Right lung (tissue), 5 donors: Measurements from ENCODE around the gene GLS. TPM values are rescaled to one million over a fixed set of nuclear protein-coding genes. Genes with fewer than 3 reads are reported as not detected.
"Not testable (repeated sequence)": the region's sequence is repeated elsewhere in the genome, so short reads cannot be mapped to it uniquely, and the experiment has no call there.

ENCODE experiments used
- DNase-seq, 2 donors: peaks; one replicate each; pipeline ENCODE4 v3.0.0-alpha.2; 2013
- polyA plus RNA-seq, 5 donors: library from polyadenylated mRNA; unstranded; fragments of 120-200 nt; gene quantifications; one replicate each; pipeline versions ENCODE4 v1.2.1 to v1.2.3, GENCODE V29; 2013; ENCODE audit warnings: inconsistent platforms in 1 of 5, low replicate concordance in 1 of 5; ENCODE audit not compliant: insufficient read length in 5 of 5, insufficient read depth in 1 of 5

GLS gene
- polyA plus RNA-seq, 5 donors: 77.3 to 139 (median 115) TPM

DNA sequence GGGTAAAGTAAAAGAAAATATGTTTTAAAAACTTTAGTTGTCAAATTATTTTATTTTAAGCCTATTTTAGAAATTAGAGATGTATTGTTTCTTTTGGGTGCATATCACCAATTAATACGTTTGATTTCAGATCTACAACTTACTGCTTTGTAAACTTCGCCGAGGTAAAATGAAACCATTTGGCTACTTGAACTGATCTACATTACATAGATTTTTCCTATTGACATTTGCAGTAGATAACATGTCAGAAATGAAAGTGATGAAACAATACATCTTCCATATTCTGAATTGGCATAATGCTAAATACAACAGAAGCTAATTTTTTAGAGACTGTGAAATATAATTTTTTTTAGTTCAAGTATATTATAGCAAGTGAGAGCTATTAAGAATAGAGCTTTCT lies 39.5 kb downstream of the GLS start:
- DNase-seq: no peak

DNA sequence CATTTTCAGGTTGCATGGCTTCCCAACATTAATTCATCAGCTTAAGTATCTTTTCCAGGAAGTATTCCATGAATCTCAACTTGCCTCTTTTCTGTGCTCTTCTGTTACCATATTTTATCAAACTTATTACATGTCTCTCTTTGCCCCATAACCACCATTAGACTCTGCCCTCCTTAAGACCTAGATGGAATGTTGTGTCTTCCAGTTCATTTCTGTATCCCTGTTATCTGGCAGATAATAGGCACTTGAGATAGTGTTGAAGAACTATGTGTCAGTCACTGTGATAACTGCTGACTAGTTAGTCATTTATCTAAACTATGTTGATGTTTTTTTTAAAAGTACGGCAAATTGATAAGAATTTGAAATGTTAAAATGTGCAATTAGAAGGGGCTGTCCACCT lies 41.8 kb downstream of the GLS start:
- DNase-seq: no peak

DNA sequence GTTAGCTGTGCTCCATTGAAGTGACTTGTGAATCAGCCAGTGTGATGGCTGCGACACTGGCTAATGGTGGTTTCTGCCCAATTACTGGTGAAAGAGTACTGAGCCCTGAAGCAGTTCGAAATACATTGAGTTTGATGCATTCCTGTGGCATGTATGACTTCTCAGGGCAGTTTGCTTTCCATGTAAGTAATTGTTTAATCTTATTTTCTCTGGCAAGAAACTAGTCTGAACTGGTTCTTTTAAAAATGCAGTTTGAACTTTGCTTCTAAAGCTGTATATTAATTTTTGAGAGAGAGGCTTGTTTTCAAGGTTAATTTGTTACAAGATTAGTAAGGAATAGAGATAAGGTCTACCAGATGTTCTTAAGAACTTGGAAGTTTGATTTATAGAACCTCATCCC lies 46.7 kb downstream of the GLS start:
- peak in 1 of 2 donors; percentile 7 for DNase-seq

DNA sequence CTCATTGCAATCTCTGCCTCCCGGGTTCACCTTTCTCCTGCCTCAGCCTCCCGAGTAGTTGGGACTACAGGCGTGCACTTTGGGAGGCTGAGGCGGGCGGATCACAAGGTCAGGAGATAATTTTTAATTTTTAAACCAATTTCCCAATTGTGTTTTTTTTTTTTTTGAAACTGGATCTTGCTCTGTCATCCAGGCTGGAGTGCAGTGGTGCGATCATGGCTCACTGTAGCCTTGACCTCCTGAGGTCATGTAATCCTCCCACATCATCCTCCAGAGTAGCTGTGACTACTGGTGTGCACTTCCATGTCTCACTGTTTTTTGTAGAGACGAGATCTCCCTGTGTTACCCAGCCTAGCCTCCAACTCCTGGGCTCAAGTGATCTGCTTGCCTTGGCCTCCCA lies 49.3 kb downstream of the GLS start:
- no peak for DNase-seq

DNA sequence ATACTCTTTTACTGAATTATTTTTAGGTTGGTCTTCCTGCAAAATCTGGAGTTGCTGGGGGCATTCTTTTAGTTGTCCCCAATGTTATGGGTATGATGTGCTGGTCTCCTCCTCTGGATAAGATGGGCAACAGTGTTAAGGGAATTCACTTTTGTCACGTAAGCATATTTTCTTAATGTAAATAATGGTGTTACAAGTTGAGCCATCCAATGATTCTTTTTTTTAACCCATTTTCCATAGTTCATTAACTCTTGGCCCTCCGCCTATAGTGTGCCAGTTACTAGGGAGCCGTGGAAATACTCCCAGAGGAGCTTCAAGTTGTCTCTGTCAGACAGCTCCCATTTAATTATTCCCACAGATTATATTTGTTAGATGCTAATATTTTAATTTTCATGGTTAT lies 49.8 kb downstream of the GLS start:
- DNase-seq: no peak

DNA sequence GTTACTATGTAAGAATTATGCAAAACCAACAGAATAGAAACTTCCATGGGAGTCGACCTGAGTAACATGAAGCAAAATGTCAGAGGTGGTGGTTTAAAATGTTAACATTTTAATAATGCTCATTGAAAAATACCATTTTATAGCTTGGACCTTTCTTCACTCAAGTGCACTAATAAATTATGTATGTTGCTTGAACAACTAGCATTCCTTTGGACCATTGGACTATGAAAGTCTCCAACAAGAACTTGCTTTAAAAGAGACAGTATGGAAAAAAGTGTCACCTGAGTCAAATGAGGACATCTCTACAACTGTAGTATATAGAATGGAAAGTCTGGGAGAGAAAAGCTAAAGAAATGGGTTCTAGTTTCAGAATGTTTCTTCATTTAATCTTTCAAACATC lies 51.9 kb downstream of the GLS start:
- no peak for DNase-seq

DNA sequence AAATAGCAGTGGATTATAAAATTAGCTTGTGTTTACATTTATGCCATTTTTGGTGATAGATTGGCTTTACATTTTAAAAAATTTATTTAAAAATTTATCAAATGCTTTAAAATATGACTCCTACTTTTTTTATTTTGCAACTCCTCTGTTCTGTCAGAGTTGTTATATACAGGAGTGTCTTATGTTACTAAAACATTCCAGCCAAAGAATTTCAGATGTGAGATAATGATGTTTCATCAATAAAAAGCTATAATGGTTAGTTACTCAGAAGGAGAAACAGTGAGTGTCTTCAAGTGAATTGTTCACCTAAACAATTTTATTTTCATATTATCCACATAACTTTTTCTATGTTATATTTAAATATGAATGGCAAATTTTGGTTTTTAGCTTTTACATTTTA lies 52.7 kb downstream of the GLS start:
- no peak for DNase-seq

DNA sequence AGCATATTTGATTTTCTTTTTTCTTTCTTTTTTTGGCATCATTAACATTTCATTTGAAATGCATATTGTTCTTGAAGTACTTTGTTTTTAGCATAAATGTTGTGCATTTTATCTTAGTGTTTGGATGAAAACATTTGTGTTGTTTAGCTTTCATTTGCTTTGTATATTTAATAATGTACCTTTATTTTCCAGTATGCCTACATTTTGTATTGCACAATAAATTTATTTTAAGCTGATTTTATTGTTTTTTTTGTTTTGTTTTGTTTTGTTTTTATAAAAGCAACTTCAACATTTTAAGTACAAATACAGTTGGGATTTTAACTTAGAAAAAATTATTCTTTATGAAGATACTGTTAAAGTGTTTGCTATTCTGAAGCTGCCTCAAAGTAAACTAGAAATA lies 54.4 kb downstream of the GLS start:
- no peak for DNase-seq

DNA sequence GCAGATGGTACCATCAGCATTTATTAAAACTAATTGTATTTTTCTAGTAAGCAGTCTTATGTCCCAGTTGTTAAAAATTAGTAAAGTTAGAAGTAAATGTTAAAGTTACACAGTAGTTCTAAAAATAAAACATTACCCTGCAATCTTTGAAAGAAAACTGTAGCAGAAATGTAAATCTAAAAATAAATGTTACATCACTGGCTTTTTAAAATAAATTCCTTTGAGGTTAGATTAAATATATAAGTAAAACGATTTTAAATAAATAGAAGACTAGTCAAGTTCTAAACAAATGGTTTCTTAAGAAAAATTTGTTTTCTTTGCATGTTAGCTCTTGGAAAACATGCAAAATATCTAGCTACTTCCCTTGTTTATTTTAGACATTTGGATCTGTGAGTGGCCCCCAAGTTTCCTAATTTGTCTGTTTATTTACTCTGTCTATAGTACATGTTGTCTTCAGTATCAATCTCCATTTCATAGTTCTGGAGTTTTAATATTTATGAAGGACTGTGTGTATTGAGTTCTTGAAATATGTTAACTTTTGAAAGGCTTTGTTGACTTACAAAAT lies 58.2 kb downstream of the GLS start:
- peak in 1 of 2 donors; percentile 11 for DNase-seq

DNA sequence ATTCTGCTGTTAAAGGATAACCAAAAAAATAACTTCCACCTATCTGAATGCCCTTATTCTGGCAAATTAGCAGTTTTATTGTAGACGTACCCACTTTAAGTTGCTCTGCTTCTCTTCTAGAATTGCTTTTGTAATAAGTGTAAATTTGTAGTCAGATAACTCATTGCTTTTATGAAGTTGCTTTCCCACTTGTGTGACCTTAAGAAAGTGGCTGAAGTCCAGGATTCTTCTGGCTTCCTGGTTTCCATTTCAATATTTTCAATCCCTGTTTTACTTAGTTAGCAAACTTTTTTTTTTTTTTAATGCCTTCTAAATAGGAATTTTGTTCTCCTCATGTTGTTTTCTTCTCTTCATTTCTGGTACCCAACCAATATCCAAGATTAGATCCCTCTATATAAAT lies 59.8 kb downstream of the GLS start:
- peak in 1 of 2 donors; percentile 40 for DNase-seq

DNA sequence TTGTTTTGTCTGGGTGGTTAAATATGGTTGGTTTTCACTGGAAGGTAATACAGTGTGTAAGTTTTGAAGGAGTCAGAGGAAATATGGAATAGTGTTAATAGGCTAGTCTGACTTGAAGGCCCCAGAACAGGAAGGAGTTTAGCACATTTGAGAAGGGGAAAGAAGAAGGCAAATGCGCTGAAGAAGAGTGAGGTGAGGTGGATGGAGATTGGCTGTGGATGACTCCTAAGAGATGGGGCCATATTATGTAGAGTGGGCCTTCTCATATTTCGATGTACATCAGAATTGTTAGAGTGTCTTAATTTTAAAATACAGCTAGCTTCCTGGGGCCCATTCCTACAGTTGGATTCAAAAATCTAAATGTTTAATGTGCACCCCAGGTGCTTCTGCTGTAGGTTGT lies 61.0 kb downstream of the GLS start:
- DNase-seq: no peak

DNA sequence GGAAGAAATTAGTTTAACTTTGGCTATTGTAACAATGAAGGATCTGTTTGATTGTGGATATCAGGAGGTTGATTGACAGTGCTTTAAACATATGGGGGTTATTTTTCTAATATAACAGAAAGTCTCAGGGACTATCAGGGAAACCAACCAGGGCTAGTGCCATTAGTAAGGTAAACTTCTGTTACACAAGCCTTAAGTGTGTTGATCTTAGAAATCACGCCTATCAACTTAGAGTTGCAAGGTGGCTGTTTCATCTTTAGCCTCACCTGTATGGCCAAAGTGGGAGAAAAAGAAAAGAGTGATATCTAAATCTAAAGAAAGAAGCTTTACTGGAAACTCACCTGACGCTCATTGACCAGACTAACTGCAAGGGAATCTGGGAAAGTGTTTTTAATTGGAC lies 62.1 kb downstream of the GLS start:
- DNase-seq: no peak

DNA sequence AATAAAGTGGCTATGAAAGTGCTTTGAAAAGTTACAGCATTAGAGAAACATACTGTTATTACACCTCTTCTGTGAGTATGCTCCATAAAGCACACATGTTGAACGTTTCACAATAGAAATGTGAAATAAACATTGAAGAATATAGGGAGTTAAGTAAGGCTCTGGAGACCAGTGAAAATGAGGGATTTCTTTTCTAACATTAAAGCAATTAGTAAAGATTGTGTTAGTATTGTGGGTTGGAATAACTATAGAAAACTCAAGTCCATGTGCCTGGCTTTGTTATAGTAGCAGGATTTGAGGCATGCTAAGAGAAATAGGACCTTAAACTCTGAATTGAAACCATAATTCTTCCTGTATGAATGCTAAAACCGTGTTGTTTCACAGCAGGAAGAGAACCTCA lies 63.1 kb downstream of the GLS start:
- DNase-seq: no peak

DNA sequence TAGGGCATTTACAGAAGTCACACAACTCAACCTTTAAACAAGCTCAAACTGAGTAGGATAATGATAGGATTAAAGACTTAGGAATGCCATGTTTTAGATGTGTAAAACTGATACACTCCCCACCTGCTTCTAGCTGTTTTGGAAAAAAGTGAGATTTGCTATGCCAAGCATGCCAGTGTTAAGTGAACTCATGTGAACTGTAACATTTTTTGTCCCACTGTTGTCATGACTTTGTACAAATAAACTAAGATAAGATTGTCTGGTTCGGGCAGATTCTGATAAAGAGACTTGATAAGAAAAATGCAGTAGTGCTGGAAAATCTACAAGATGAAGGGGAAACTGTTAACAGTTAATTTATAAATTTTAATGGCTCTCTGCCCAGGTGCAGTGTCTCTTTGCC lies 66.5 kb downstream of the GLS start:
- peak in 1 of 2 donors; percentile 36 for DNase-seq

DNA sequence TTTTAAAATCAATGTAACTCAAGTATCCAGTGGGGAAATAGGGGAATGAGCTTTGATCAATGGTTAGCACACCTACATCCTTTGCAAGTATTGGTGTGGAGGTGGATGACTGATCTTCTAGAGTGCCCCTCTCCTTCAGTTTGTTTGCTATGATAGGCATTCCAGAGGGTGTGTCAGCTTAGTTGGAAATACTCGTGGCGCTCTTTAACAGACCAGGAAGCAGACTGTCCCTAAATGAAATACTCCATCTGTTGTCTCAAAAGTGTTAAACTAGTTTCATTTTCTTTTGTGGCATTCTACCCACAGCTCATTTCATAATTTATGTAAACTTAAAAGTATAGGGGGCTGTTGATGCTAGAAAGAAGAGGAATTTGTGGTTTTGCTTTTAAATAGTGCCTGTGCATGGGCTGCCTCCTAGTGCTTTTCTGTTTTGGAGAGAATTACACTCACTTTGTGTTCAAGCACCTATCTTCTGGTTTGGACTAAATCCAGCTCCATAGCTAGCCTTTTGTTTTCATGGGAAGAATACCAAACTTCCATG lies 67.2 kb downstream of the GLS start:
- peak in 1 of 2 donors; percentile 61 for DNase-seq

DNA sequence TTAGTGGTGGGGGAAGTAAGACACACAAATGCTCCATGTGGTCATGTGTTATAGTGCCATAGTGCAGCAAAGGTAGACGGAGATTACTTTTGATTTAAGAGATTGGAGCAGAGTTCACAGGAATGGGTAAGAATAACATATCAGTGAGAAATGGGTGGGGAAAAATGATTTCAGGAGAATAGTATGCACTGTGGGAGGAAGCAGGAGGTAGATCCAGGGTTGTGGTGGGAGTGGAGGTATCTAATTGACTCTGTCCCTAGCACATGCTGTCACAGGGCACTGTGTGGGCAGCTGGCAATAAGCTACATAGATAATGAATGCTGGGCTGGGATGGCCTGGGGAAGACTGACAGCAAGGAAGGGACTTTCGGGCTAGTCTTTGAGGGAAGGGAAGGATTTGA lies 68.0 kb downstream of the GLS start:
- no peak for DNase-seq

DNA sequence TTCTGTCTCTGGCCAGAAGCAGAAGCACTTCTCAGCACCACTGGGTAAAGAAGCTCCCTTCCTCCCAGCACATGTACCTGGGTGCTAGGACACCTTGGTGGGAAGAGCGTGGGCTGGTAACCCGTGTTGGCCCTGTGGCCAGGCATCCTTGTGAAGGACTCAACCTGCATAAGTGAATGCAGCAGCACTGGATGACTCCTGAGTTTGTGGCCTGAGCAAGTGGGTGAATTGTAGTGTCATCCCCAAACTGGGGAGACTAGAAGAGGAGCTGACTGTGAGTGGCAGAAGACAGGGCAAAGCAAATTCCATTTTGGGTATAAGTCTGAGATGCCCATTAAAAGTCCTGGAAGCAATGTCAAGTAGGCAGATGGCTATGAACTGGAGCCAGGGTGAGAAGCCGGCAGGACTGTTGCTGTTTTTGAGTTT lies 70.0 kb downstream of the GLS start:
- no peak for DNase-seq

DNA sequence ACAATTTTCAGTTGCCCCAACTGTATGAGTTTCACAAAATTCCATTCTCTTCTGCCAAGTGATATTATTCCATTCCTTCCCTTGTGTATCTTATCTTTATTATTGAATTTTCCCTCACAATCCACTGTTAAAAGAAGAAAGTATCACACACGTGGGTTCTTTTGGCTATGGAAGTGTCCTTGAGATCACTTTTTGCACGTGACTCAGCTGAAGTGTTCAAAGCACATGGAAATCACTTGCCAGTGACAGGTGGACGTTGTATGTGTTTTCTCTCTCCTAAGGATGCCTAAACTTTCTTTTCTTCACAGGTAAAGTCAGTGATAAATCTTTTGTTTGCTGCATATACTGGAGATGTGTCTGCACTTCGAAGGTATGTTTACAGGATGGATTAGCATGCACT lies 72.6 kb downstream of the GLS start:
- no peak for DNase-seq

DNA sequence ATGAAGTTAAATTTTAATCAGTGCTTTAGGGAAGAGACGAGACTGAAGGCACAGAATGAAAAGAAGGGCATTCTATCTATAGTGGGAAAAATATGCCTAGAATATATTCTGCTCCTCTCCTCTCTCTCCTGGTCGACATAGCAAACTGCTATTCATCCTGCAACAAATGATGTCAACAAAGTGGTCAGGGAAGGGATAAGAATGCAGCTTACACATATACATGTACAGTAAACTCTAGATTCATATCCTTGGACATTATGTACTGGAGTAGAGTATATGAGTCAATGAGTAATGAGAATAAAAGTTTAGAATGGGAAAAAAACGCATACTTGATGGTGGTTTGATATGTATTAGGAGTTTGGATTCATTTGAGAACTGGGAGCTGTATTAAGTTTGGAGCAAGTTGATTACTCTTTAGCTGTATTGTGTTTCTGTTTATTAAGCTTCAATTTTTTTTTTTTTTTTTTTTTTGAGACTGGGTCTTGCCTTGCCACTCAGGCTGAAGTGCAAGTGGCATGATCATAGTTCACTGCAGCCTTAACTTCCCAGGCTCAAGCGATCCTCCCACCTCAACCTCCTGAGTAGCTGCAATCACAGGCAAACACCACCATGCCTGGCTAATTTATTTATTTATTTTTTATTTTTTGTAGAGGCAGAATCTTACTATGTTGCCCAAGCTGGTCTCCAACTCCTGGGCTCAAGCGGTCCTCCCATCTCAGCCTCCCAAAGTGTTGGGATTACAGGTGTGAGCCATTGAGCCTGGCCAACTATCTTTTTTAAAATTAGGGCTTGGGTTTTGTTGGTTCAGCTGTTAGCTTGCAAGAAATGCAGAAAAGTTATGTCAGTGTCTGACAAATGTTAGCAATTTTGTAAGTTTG lies 79.5 kb downstream of the GLS start:
- DNase-seq: no peak

DNA sequence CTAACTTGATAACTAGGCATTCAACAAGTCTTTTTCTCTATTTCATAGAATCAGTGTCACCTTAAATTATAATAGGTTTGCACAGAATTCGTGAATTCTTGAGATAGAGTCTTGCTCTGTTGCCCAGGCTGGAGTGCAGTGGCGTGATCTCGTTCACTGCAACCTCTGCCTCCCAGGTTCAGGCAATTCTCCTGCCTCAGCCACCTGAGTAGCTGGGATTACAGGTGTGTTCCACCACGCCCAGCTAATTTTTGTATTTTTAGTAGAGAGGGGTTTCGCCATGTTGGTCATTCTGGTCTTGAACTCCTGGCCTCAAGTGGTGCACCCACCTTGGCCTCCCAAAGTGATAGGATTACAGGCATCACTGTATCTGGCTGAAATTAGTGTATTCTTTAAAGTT lies 80.5 kb downstream of the GLS start:
- not testable (repeated sequence) for DNase-seq

DNA sequence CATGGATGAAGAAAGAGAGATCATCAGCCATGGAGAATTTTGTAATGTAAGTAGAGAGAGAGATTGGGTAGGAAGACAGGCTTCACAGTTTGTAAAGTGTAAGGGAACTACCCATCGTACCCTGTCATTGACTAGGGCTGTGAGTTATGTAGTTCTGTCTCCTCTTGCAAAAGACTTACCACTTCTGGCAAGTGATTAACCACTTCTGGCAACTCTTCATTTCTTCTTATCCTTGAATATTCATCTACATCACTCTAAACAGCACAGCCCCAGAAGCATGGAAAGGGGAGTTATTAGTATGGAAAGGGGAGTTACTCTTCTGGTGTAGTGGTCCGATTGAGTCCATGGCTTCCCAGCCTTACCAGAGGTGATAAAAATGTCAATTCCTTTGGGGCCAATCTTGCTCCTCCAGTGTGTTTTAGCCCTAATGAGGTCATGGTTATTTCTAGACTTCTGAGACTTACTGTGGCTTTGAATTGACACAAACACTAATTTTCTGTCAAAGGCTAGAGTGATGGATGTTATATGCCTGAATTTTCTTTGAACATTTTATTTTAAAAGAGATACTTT lies 81.4 kb downstream of the GLS start:
- no peak for DNase-seq

DNA sequence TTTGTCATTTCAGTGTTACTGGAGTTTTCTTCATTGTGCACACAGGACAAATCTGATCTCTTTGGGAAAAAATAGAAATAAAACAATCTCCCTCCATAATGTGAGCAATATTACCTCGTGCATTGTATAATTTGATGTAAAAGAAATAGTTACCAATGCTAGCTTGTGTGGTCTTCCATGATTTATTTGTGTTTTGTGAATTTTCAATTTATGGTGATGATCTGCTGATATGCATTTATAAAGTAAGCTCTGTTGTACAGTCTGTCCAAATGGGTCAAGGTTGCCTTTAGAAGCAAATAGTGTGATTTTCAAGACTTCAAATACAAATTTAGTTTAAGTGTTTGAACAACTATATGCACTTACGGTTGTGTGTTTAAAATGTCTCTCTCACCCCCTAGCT lies 82.5 kb downstream of the GLS start:
- no peak for DNase-seq

DNA sequence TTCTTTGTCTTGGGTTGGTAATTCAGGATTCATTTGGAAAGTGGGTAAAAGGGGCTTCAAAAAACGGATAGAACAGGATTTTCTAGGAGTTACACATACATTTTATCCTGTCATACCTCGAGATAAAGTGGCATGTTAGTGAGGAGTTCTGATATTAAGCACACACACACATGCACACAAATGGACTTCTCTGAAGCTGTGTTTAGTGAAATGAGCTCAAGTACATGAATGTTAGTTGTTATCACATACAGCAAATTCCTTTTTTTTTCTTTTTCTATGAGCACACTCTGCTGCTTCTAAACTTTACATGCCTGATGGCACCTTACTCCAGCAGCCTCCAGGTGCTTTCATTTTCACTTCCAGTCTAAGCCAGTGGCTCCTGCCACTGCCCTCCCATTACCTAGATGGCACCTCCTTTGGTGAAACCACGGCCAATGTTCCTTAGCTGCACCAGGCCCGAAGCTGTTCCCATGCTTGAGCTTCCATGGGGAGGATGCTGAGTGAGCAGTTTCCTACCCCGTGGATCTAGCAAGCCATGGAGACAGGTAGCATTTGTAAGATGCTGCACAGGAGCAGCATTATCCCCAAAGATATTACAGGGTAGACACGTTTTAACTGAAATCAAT lies 83.7 kb downstream of the GLS start:
- DNase-seq: no peak
